IMR-90 (cell line): ENCODE results near the gene SLX4IP. TPM values are rescaled to one million over a fixed set of nuclear protein-coding genes. Genes with fewer than 3 reads are reported as not detected.
A peak's percentile ranks its signal among the peaks of the same experiment; 100 is the strongest.

ENCODE experiments used
- ATAC-seq: fragments of 200-7000 bp; cut with Tn5 transposase; 2 replicates; pipeline ENCODE4 v1.9.1; 2020; ENCODE audit warnings: low read depth, mild to moderate bottlenecking, moderate library complexity
- BruUV-seq: library from RNA; stranded (reverse); fragments of 400-500 nt; replicated peaks from 2 replicates; lab custom pipeline; 2021; lab: Mats Ljungman, UMichigan
- CTCF ChIA-PET: fragments of 300-600 bp; formaldehyde crosslinking; extraction: SDS; loops from one replicate; lab custom pipeline; 2021; ENCODE audit warnings: antibody characterized with exemption; lab: Yijun Ruan, JAX
- POLR2A ChIA-PET: fragments of 300-600 bp; sonication (Branson Sonifier 250); formaldehyde crosslinking; loops from one replicate; lab custom pipeline; 2022; ENCODE audit warnings: antibody characterized with exemption; ENCODE audit not compliant: unreplicated experiment; lab: Charles Lee
- DNase-seq: peaks from one replicate; pipeline ENCODE4 v3.0.0; 2013
- H2AFZ ChIP-seq: replicated peaks from 2 replicates; pipeline ENCODE3; 2013; ENCODE audit warnings: low read length, mild to moderate bottlenecking; ENCODE audit not compliant: poor library complexity
- H2AK5ac ChIP-seq: 2 replicates; pipeline ENCODE4 v1.6.1; 2013; ENCODE audit warnings: low read depth, low read length, inconsistent platforms
- H2AK9ac ChIP-seq: replicated peaks from 2 replicates; pipeline ENCODE3; 2013; ENCODE audit warnings: mild to moderate bottlenecking, low read depth, low read length, moderate library complexity; ENCODE audit not compliant: poor library complexity
- H2BK120ac ChIP-seq: 2 replicates; pipeline ENCODE4 v1.6.1; 2013; ENCODE audit warnings: low read depth, low read length, inconsistent platforms
- H2BK15ac ChIP-seq: 3 replicates; pipeline ENCODE4 v1.6.1; 2013; ENCODE audit warnings: low read depth, low read length, inconsistent platforms
- H2BK20ac ChIP-seq: 2 replicates; pipeline ENCODE4 v1.6.1; 2013; ENCODE audit warnings: low read depth, mild to moderate bottlenecking, inconsistent platforms, low read length, moderate library complexity
- H2BK5ac ChIP-seq: 2 replicates; pipeline ENCODE4 v1.6.1; 2013; ENCODE audit warnings: mild to moderate bottlenecking, low read depth, low read length, inconsistent platforms; ENCODE audit not compliant: poor library complexity, severe bottlenecking
- H3K14ac ChIP-seq: replicated peaks from 2 replicates; pipeline ENCODE4 v1.6.1; 2013; ENCODE audit warnings: low read depth, low read length, inconsistent platforms
- H3K18ac ChIP-seq: 2 replicates; pipeline ENCODE4 v1.6.1; 2013; ENCODE audit warnings: low read depth, low read length, control low read depth
- H3K23ac ChIP-seq: 2 replicates; pipeline ENCODE4 v1.6.1; 2013; ENCODE audit warnings: low read depth, low read length, inconsistent platforms
- H3K27ac ChIP-seq: 2 replicates; pipeline ENCODE4 v1.5.1; 2013; ENCODE audit warnings: mild to moderate bottlenecking, control low read depth, low read length; ENCODE audit not compliant: insufficient read depth
- H3K27me3 ChIP-seq: 2 replicates; pipeline ENCODE4 v1.6.1; 2013; ENCODE audit warnings: low read length; ENCODE audit not compliant: control insufficient read depth, insufficient read depth
- H3K36me3 ChIP-seq: 2 replicates; pipeline ENCODE4 v1.6.1; 2013; ENCODE audit warnings: low read length, mixed read lengths; ENCODE audit not compliant: control insufficient read depth, insufficient read depth
- H3K4ac ChIP-seq: 2 replicates; pipeline ENCODE4 v1.6.1; 2013; ENCODE audit warnings: low read depth, low read length, inconsistent platforms
- H3K4me1 ChIP-seq: 2 replicates; pipeline ENCODE4 v1.6.1; 2013; ENCODE audit warnings: low read length, mixed read lengths; ENCODE audit not compliant: control insufficient read depth, insufficient read depth
- H3K4me2 ChIP-seq: 2 replicates; pipeline ENCODE4 v1.6.1; 2013; ENCODE audit warnings: low read depth, mild to moderate bottlenecking, control low read depth, low read length, moderate library complexity
- H3K4me3 ChIP-seq: 2 replicates; pipeline ENCODE4 v1.5.1; 2013; ENCODE audit warnings: low read depth, mild to moderate bottlenecking, control low read depth, low read length, moderate library complexity; ENCODE audit not compliant: insufficient read depth
- H3K56ac ChIP-seq: 2 replicates; pipeline ENCODE4 v1.6.1; 2013; ENCODE audit warnings: low read length, inconsistent platforms; ENCODE audit not compliant: insufficient read depth; ENCODE audit errors: extremely low read depth
- H3K79me1 ChIP-seq, 2 experiments: 2 replicates each; pipeline ENCODE4 v1.6.1; 2013; ENCODE audit warnings: low read length in 2 of 2, inconsistent platforms in 1 of 2, low read depth in 1 of 2
- H3K9ac ChIP-seq: 2 replicates; pipeline ENCODE4 v1.6.1; 2013; ENCODE audit warnings: low read depth, low read length, control low read depth
- H3K9me1 ChIP-seq: 2 replicates; pipeline ENCODE4 v1.6.1; 2013; ENCODE audit warnings: low read length, inconsistent platforms; ENCODE audit not compliant: insufficient read depth
- H3K9me3 ChIP-seq: 2 replicates; pipeline ENCODE4 v1.6.1; 2013; ENCODE audit warnings: low read length; ENCODE audit not compliant: control insufficient read depth, insufficient read depth
- H4K20me1 ChIP-seq: 2 replicates; pipeline ENCODE4 v1.6.1; 2013; ENCODE audit warnings: low read length, inconsistent platforms; ENCODE audit not compliant: insufficient read depth
- H4K5ac ChIP-seq: 2 replicates; pipeline ENCODE4 v1.6.1; 2013; ENCODE audit warnings: mild to moderate bottlenecking, low read depth, low read length, control low read depth
- H4K8ac ChIP-seq, 2 experiments: 2 replicates each; pipeline ENCODE4 v1.6.1; 2013; ENCODE audit warnings: low read depth in 2 of 2, low read length in 2 of 2, control low read depth in 1 of 2, inconsistent platforms in 1 of 2
- H4K91ac ChIP-seq: 2 replicates; pipeline ENCODE4 v1.6.1; 2013; ENCODE audit warnings: low read depth, low read length, inconsistent platforms; ENCODE audit not compliant: insufficient read depth
- BHLHE40 ChIP-seq: fragments of 150-350 bp; IDR thresholded peaks from 2 replicates; pipeline ENCODE4 v1.6.1; 2016; ENCODE audit warnings: mild to moderate bottlenecking, low read depth, low read length
- CEBPB ChIP-seq: IDR thresholded peaks from 2 replicates; pipeline ENCODE4 v1.6.1; 2012; ENCODE audit warnings: low read depth, low read length, improper control_type of control experiment
- ELK1 ChIP-seq: fragments of 150-350 bp; IDR thresholded peaks from 2 replicates; pipeline ENCODE4 v1.6.1; 2016; ENCODE audit warnings: low read depth, mild to moderate bottlenecking, low read length, moderate library complexity, borderline replicate concordance
- FOS ChIP-seq: fragments of 150-350 bp; IDR thresholded peaks from 2 replicates; pipeline ENCODE4 v1.6.1; 2016; ENCODE audit warnings: low read depth, low read length
- MAFK ChIP-seq: IDR thresholded peaks from 2 replicates; pipeline ENCODE4 v1.6.1; 2012; ENCODE audit warnings: low read depth, low read length, improper control_type of control experiment
- MAZ ChIP-seq: IDR thresholded peaks from 2 replicates; pipeline ENCODE4 v1.6.1; 2012; ENCODE audit warnings: low read depth, mild to moderate bottlenecking, low read length, improper control_type of control experiment, moderate library complexity, borderline replicate concordance
- NFE2L2 ChIP-seq: fragments of 150-350 bp; IDR thresholded peaks from 2 replicates; pipeline ENCODE4 v1.6.1; 2016; ENCODE audit warnings: low read depth, mild to moderate bottlenecking, low read length
- RFX5 ChIP-seq: IDR thresholded peaks from 2 replicates; pipeline ENCODE4 v1.8.0; 2012; ENCODE audit warnings: low read depth, mild to moderate bottlenecking, low read length, moderate library complexity
- SMC3 ChIP-seq: fragments of 150-350 bp; IDR thresholded peaks from 2 replicates; pipeline ENCODE4 v1.6.1; 2016; ENCODE audit warnings: low read depth, mild to moderate bottlenecking, antibody characterized with exemption, low read length, moderate library complexity
- USF2 ChIP-seq: fragments of 150-350 bp; IDR thresholded peaks from 2 replicates; pipeline ENCODE4 v1.6.1; 2017; ENCODE audit warnings: mild to moderate bottlenecking, antibody characterized with exemption, low read length, low read depth
- WGBS, 2 experiments: methylation state at CpG; one replicate each; pipeline versions ENCODE4 v1.1.5 to v1.1.7; 2013; ENCODE audit warnings: missing lambda C conversion rate in 2 of 2; ENCODE audit not compliant: insufficient read length in 1 of 2; ENCODE audit errors: extremely low coverage in 2 of 2; 5-methylcytosine and 5-hydroxymethylcytosine counted together
- dilution Hi-C: fragments of 300-500 bp; cut with HindIII; formaldehyde crosslinking; loops from one replicate; pipeline ENCODE4 v1.14.3; 2018; ENCODE audit warnings: low sequenced_read_pairs; ENCODE audit not compliant: unreplicated experiment
- in situ Hi-C: fragments of 300-500 bp; cut with MboI; formaldehyde crosslinking; loops from 3 replicates; pipeline ENCODE4 v1.14.3; 2019; ENCODE audit warnings: low sequenced_read_pairs, inconsistent platforms, mixed read lengths
- intact Hi-C: fragments of 100-400 bp; cut with micrococcal nuclease; formaldehyde crosslinking; loops from 2 replicates; pipeline ENCODE4 v1.10.0; 2022
- polyA plus RNA-seq, 3 experiments: library from polyadenylated mRNA; depleted of rRNA; stranded (reverse); fragments of >200 nt; gene quantifications; 2 replicates each; pipeline ENCODE4 v1.2.3, GENCODE V29; 2012; ENCODE audit warnings: low replicate concordance in 1 of 3
- total RNA-seq: library from RNA; depleted of rRNA; stranded (reverse); fragments of >200 nt; gene quantifications from 2 replicates; pipeline ENCODE4 v1.2.3, GENCODE V29; 2012

The SLX4IP gene
- total and polyA plus RNA-seq, 2 of the 4 experiments (the other 2 are of a cell fraction), result 1.3 to 5.9 TPM

- Histone ChIP-seq H3K9ac (no peak overlapping the region), H3K27ac (no peak overlapping the region), H2BK15ac (no peak overlapping the region), H4K91ac (no peak overlapping the region), H3K9me1 (no peaks in the 10 kb centered on the region; the same call in 1 of the 2 replicates), H3K14ac (no peak overlapping the region), H3K56ac (no peak overlapping the region), H2AFZ (no peak overlapping the region), H3K9me3 (no peaks in the 10 kb centered on the region), H4K20me1 (no peaks in the 10 kb centered on the region), H3K18ac (no peak overlapping the region), H3K36me3 (no peaks in the 10 kb centered on the region), H2BK5ac (no peak overlapping the region), H2AK9ac (no peak overlapping the region), H3K23ac (no peak overlapping the region), H3K4ac (no peak overlapping the region), H3K4me2 (no peak overlapping the region), H3K79me1 (peaks cover 32 to 39% of the 10 kb centered on the region in 2 experiments), H3K4me3 (no peak overlapping the region), H2AK5ac (no peak overlapping the region), H4K8ac (peak overlapping the region in 1 of 2 experiments; percentile 98; a peak in 2 of 4 replicates), H2BK20ac (no peak overlapping the region), H3K4me1 (peaks cover 2% of the 10 kb centered on the region; the same call in 1 of the 2 replicates), H4K5ac (no peak overlapping the region), H3K27me3 (no peaks in the 10 kb centered on the region), H2BK120ac (no peak overlapping the region)
- ChIA-PET POLR2A (no interaction called here), CTCF (interaction anchor here (0.6 to 2.5 kb wide), 2 partner anchors 111 to 458 kb away, joined by 3 to 9 read pairs; no protein-coding TSS in a partner anchor)
- ATAC-seq (no peak), DNase-seq (no peak)
- TF ChIP-seq ELK1, result no peak
- no peak for TF ChIP-seq MAZ
- TF ChIP-seq RFX5, result no peak
- no peak for TF ChIP-seq USF2
- TF ChIP-seq BHLHE40, result no peak
- TF ChIP-seq NFE2L2, result no peak
- no peak for TF ChIP-seq SMC3
- TF ChIP-seq FOS, result no peak
- no peak for TF ChIP-seq CEBPB
- TF ChIP-seq MAFK, result no peak
- in situ Hi-C loops, result no loop called here
- intact Hi-C loops, result loop anchor here (10.0 kb wide), 1 partner anchor 1109 kb away; no protein-coding TSS in a partner anchor
- 100% methylated on average over 4 of the region's 20 CpGs; no CpG with 5 or more reads in 1 of the 2 experiments for WGBS, 2 experiments
- dilution Hi-C loops, result no loop called here
- BruUV-seq, result no TSS peak
Measured at GRCh38 chr20:10436053-10436699, 1.1 kb downstream of the SLX4IP start.
